OCI-LY7 (cell line): ENCODE data around the gene EPAS1. TPM values are rescaled to one million over a fixed set of nuclear protein-coding genes. Genes with fewer than 3 reads are reported as not detected.

Experiments used
- BruUV-seq: library from RNA; stranded (reverse); fragments of 400-500 nt; replicated peaks from 2 replicates; lab custom pipeline; 2021; lab: Mats Ljungman, UMichigan
- CTCF ChIA-PET: fragments of 300-600 bp; sonication (Branson Sonifier 250); formaldehyde crosslinking; loops from one replicate; lab custom pipeline; 2022; ENCODE audit warnings: antibody characterized with exemption; ENCODE audit not compliant: unreplicated experiment; lab: Charles Lee
- POLR2A ChIA-PET: fragments of 300-600 bp; sonication (Branson Sonifier 250); formaldehyde crosslinking; loops from one replicate; lab custom pipeline; 2022; ENCODE audit warnings: antibody characterized with exemption; lab: Charles Lee
- DNase-seq: peaks from one replicate; pipeline ENCODE4 v3.0.0-alpha.2; 2015; ENCODE audit warnings: low spot score
- H2AFZ ChIP-seq: fragments of 200-600 bp; sonication (generic), shearing (Covaris generic); 2 replicates; pipeline ENCODE4 v1.6.1; 2014; ENCODE audit warnings: mild to moderate bottlenecking, antibody characterized with exemption, low read length, moderate library complexity
- H3K27ac ChIP-seq: fragments of 200-600 bp; sonication (generic); 2 replicates; pipeline ENCODE4 v1.5.1; 2014; ENCODE audit warnings: mixed run types, low read depth, mild to moderate bottlenecking, moderate library complexity, low read length, inconsistent platforms; ENCODE audit not compliant: poor library complexity, severe bottlenecking
- H3K36me3 ChIP-seq: fragments of 200-600 bp; sonication (generic); 2 replicates; pipeline ENCODE4 v1.6.1; 2014; ENCODE audit warnings: mild to moderate bottlenecking, antibody characterized with exemption, low read length, moderate library complexity, mixed read lengths; ENCODE audit not compliant: insufficient read depth
- H3K4me1 ChIP-seq: fragments of 200-600 bp; sonication (generic); 2 replicates; pipeline ENCODE4 v1.5.1; 2014; ENCODE audit warnings: mild to moderate bottlenecking, low read length; ENCODE audit not compliant: insufficient read depth, poor library complexity, severe bottlenecking
- H3K4me2 ChIP-seq: fragments of 200-600 bp; sonication (generic); 2 replicates; pipeline ENCODE4 v1.6.1; 2014; ENCODE audit warnings: mild to moderate bottlenecking, low read length
- H3K4me3 ChIP-seq: fragments of 200-600 bp; sonication (generic); 2 replicates; pipeline ENCODE4 v1.5.1; 2014; ENCODE audit warnings: mild to moderate bottlenecking, low read depth, low read length; ENCODE audit not compliant: poor library complexity, severe bottlenecking
- H3K79me2 ChIP-seq: fragments of 200-600 bp; sonication (generic); 2 replicates; pipeline ENCODE4 v1.6.1; 2016; ENCODE audit warnings: low read depth, mild to moderate bottlenecking, low read length, moderate library complexity, mixed read lengths; ENCODE audit not compliant: insufficient read depth
- H3K9me2 ChIP-seq: fragments of 200-600 bp; sonication (generic); 2 replicates; pipeline ENCODE4 v1.6.1; 2016; ENCODE audit warnings: mild to moderate bottlenecking, low read length, mixed read lengths; ENCODE audit not compliant: insufficient read depth
- H3K9me3 ChIP-seq: fragments of 200-600 bp; sonication (generic); 2 replicates; pipeline ENCODE4 v1.6.1; 2014; ENCODE audit warnings: mild to moderate bottlenecking, mixed run types, low read length, mixed read lengths
- H4K20me1 ChIP-seq: fragments of 200-600 bp; sonication (generic); 2 replicates; pipeline ENCODE4 v1.6.1; 2014; ENCODE audit warnings: mild to moderate bottlenecking, antibody characterized with exemption, low read length, moderate library complexity, mixed read lengths; ENCODE audit not compliant: insufficient read depth
- CTCF ChIP-seq: fragments of 200-600 bp; sonication (generic); conservative IDR thresholded peaks from 2 replicates; pipeline ENCODE4 v1.5.1; 2014; ENCODE audit warnings: mild to moderate bottlenecking, antibody characterized with exemption, low read length, moderate library complexity, mixed read lengths
- EZH2phosphoT487 ChIP-seq: fragments of 200-600 bp; sonication (generic); IDR thresholded peaks from 2 replicates; pipeline ENCODE4 v1.6.1; 2018; ENCODE audit warnings: low read depth, borderline replicate concordance, mild to moderate bottlenecking, mixed run types, antibody characterized with exemption, low read length, moderate library complexity, mixed read lengths
- intact Hi-C: fragments of 100-400 bp; cut with micrococcal nuclease; formaldehyde crosslinking; loops from one replicate; pipeline ENCODE4 v1.10.0; 2022; ENCODE audit not compliant: unreplicated experiment
- total RNA-seq, 2 experiments: library from RNA; depleted of rRNA in 1 of 2; stranded (reverse); fragments of >200 nt in 1 of 2; shearing (Covaris generic) in 1 of 2; gene quantifications; 2 replicates each; pipeline ENCODE4 v1.2.3, GENCODE V29; 2014 to 2022

The EPAS1 gene
- total RNA-seq, 2 experiments from 2014 or later = 0.74 TPM; not detected in 1

DNA sequence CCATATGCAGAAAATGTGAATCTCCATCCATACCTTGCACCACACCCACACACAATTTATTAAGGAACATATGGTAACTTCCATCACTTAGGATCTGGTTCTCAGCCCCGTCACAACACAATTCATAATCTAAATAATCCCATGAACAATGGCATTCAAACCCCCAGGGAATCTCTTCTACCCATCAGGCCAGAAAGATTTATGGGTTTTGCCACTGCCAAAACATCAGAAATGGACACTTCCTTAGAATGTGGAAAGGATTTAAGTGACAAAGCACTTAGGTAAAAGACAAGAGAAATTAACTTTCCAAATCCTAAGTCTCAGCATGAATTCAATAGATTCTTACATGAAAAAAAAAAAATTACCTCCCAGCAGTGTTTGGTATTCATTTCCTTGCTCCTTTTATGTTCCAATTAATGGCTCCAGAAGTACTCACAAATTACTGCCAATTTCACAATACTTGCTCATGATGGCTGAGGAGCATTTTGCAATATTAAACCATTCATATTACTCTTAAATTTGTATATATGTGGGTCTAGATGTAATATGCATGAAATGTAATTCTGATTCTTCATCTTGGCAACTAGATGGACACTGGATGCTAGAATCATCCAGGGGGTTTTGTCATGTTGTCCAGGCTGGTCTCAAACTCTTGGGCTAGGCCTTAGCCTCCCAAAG lies 125.6 kb downstream of the EPAS1 start:
- intact Hi-C loops = no loop called here

GRCh38 chr2:46424937-46425336 lies 127.7 kb downstream of the EPAS1 start:
- no peak overlapping the region for H2AFZ ChIP-seq
- POLR2A ChIA-PET = no interaction called here
- no peaks in the 10 kb centered on the region for H3K9me2 ChIP-seq
- no peaks in the 10 kb centered on the region for H3K9me3 ChIP-seq
- CTCF ChIA-PET = no interaction called here
- no peak for DNase-seq
- TF ChIP-seq CTCF (no peak), EZH2phosphoT487 (no peak)
- BruUV-seq = no TSS peak
- no peak overlapping the region for H3K4me3 ChIP-seq
- intact Hi-C loops = no loop called here
- H3K4me1 ChIP-seq = no peaks in the 10 kb centered on the region
- H3K27ac ChIP-seq = no peak overlapping the region
- H4K20me1 ChIP-seq = no peaks in the 10 kb centered on the region
- no peaks in the 10 kb centered on the region for H3K36me3 ChIP-seq
- H3K4me2 ChIP-seq = no peak overlapping the region
- no peaks in the 10 kb centered on the region for H3K79me2 ChIP-seq

More for the DNA sequence above, 125.6 kb downstream of the EPAS1 start:
- CTCF ChIA-PET = no interaction called here
- no peak overlapping the region for H3K27ac ChIP-seq
- no peaks in the 10 kb centered on the region for H3K9me2 ChIP-seq
- no TSS peak for BruUV-seq
- no peak for DNase-seq
- no peak for TF ChIP-seq CTCF
- TF ChIP-seq EZH2phosphoT487 = no peak
- H4K20me1 ChIP-seq = no peaks in the 10 kb centered on the region
- H3K4me1 ChIP-seq = no peaks in the 10 kb centered on the region
- no peak overlapping the region for H2AFZ ChIP-seq
- POLR2A ChIA-PET = no interaction called here
- no peak overlapping the region for H3K4me3 ChIP-seq
- H3K79me2 ChIP-seq = no peaks in the 10 kb centered on the region
- no peak overlapping the region for H3K4me2 ChIP-seq
- no peaks in the 10 kb centered on the region for H3K36me3 ChIP-seq
- no peaks in the 10 kb centered on the region for H3K9me3 ChIP-seq

GRCh38 chr2:46428911-46429436 lies 131.8 kb downstream of the EPAS1 start:
- Histone ChIP-seq H3K36me3 (no peaks in the 10 kb centered on the region), H3K79me2 (no peaks in the 10 kb centered on the region), H3K4me2 (no peak overlapping the region), H3K4me1 (no peaks in the 10 kb centered on the region), H4K20me1 (no peaks in the 10 kb centered on the region), H3K9me2 (no peaks in the 10 kb centered on the region), H3K4me3 (no peak overlapping the region), H3K27ac (no peak overlapping the region), H2AFZ (no peak overlapping the region), H3K9me3 (no peaks in the 10 kb centered on the region)
- DNase-seq = no peak
- ChIA-PET POLR2A (no interaction called here), CTCF (no interaction called here)
- no TSS peak for BruUV-seq
- TF ChIP-seq CTCF (no peak), EZH2phosphoT487 (no peak)
- intact Hi-C loops = no loop called here
